B cell (primary cell): ENCODE measurements around the gene DHX40.
"Not testable (repeated sequence)": the region's sequence is repeated elsewhere in the genome, so short reads cannot be mapped to it uniquely, and the experiment has no call there.

ENCODE experiments used
- CTCF ChIP-seq: fragments of 200-600 bp; IDR thresholded peaks from one replicate; pipeline ENCODE4 v1.8.0; 2022; ENCODE audit warnings: antibody characterized with exemption, mild to moderate bottlenecking
- EZH2 ChIP-seq: IDR thresholded peaks from 2 replicates; pipeline ENCODE4 v1.6.1; 2012; ENCODE audit warnings: borderline replicate concordance, low read depth, mild to moderate bottlenecking, moderate library complexity, low read length; ENCODE audit not compliant: insufficient read depth, poor library complexity, severe bottlenecking

GRCh38 chr17:59524930-59525329, 40.5 kb upstream of the DHX40 start:
- not testable (repeated sequence) for TF ChIP-seq CTCF, EZH2
